Measurements from ENCODE around the gene TSPYL1. TPM values are rescaled to one million over a fixed set of nuclear protein-coding genes. Genes with fewer than 3 reads are reported as not detected.

Gene TSPYL1
- polyA plus RNA-seq, 12 donors = 41.1 to 385 (median 54.4) TPM

Other genes with a start within 250 kb of the TSPYL1 start
- gene FRK, start 219.0 kb downstream of the TSPYL1 start, polyA plus RNA-seq (ENCODE audit: insufficient read length in 12 of 12) = 1 to 10 TPM in 2 of 12 donors, under 1 TPM in 9, not detected in 1; 0.42 to 2.2 (median 0.68) TPM
- 10 to 100 TPM in 11 of 12 donors, not detected in 1; 16.8 to 26.0 (median 22.2) TPM for gene NT5DC1, start 179.1 kb downstream of the TSPYL1 start, polyA plus RNA-seq (ENCODE audit: insufficient read length in 12 of 12)
- under 1 TPM in 10 of 12 donors, not detected in 2; 0.19 to 0.90 (median 0.41) TPM for gene COL10A1, start 153.8 kb downstream of the TSPYL1 start, polyA plus RNA-seq (ENCODE audit: insufficient read length in 12 of 12)
- gene TSPYL4, start 25.9 kb downstream of the TSPYL1 start, polyA plus RNA-seq (ENCODE audit: insufficient read length in 12 of 12) = 10 to 100 TPM in 11 of 12 donors, not detected in 1; 15.5 to 26.5 (median 18.7) TPM
- gene DSE, start 91.0 kb upstream of the TSPYL1 start, polyA plus RNA-seq (ENCODE audit: insufficient read length in 12 of 12) = 10 to 100 TPM in 11 of 12 donors, not detected in 1; 29.1 to 41.0 (median 35.4) TPM
- gene CALHM6, start 181.4 kb upstream of the TSPYL1 start, polyA plus RNA-seq (ENCODE audit: insufficient read length in 12 of 12) = 1 to 10 TPM in 10 of 12 donors, not detected in 2; 1.7 to 9.7 (median 2.9) TPM
- gene CALHM5, start 231.7 kb upstream of the TSPYL1 start, polyA plus RNA-seq (ENCODE audit: insufficient read length in 12 of 12) = 1 to 10 TPM in 11 of 12 donors, not detected in 1; 1.8 to 3.8 (median 3.2) TPM

All from muscle of arm (tissue), 12 donors.